Measurements from ENCODE around the gene PLA2G2D.

The PLA2G2D gene

DNA sequence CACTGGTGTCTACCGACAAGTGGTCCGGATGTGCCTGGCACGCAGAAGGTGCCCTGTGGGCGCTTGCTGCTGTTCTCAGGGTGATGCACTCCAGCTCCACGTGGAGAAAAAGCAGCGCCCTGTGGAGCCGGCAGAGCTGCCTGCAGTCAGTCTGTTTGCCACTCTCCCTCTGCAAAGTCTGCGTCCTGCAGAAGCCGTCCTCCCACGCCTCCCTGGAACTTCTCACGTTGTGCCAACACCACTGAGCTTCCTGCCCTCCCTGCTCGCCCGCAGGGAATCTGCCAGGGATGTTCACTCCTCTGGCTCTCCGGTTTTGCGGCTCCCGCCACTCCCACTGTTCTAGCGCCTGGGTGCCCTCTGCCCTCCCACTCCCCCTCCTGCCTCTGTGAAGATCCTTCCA, 46.7 kb upstream of the PLA2G2D start:
- H3K79me2 ChIP-seq (ENCODE audit: control insufficient read depth, low read length): no peaks in the 10 kb centered on the region
- H3K36me3 ChIP-seq (ENCODE audit: control insufficient read depth, low read length): no peaks in the 10 kb centered on the region
- no peaks in the 10 kb centered on the region for H3K27me3 ChIP-seq (ENCODE audit: control insufficient read depth, low read length)
- no peaks in the 10 kb centered on the region for H3F3A ChIP-seq (ENCODE audit: control insufficient read depth, insufficient read depth)
- TF ChIP-seq, protein P1, sequence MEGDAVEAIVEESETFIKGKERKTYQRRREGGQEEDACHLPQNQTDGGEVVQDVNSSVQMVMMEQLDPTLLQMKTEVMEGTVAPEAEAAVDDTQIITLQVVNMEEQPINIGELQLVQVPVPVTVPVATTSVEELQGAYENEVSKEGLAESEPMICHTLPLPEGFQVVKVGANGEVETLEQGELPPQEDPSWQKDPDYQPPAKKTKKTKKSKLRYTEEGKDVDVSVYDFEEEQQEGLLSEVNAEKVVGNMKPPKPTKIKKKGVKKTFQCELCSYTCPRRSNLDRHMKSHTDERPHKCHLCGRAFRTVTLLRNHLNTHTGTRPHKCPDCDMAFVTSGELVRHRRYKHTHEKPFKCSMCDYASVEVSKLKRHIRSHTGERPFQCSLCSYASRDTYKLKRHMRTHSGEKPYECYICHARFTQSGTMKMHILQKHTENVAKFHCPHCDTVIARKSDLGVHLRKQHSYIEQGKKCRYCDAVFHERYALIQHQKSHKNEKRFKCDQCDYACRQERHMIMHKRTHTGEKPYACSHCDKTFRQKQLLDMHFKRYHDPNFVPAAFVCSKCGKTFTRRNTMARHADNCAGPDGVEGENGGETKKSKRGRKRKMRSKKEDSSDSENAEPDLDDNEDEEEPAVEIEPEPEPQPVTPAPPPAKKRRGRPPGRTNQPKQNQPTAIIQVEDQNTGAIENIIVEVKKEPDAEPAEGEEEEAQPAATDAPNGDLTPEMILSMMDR (IDR thresholded peaks at IDR 0.05; ENCODE audit: low read depth, low read length, poor library complexity, severe bottlenecking): no peak
- TF ChIP-seq EZH2phosphoT487 (IDR thresholded peaks at IDR 0.05; ENCODE audit: borderline replicate concordance, low read length): no peak
- no peaks in the 10 kb centered on the region; the same call in 1 of the 2 replicates for H3K9me3 ChIP-seq (ENCODE audit: control insufficient read depth, insufficient read depth, low read length)
- no peaks in the 10 kb centered on the region for H3K9me2 ChIP-seq (replicated peaks; ENCODE audit: control insufficient read depth, low read length)
- H3K27ac ChIP-seq (ENCODE audit: low read depth, low read length): no peak overlapping the region
- H3K4me2 ChIP-seq (ENCODE audit: low read length): no peak overlapping the region
- no peak overlapping the region for H3K4me3 ChIP-seq (ENCODE audit: low read length)
- no peaks in the 10 kb centered on the region for H4K20me1 ChIP-seq (ENCODE audit: control insufficient read depth, insufficient read depth, low read depth, low read length)
- peaks cover 5% of the 10 kb centered on the region for H3K4me1 ChIP-seq (ENCODE audit: control insufficient read depth, low read length)

DNA sequence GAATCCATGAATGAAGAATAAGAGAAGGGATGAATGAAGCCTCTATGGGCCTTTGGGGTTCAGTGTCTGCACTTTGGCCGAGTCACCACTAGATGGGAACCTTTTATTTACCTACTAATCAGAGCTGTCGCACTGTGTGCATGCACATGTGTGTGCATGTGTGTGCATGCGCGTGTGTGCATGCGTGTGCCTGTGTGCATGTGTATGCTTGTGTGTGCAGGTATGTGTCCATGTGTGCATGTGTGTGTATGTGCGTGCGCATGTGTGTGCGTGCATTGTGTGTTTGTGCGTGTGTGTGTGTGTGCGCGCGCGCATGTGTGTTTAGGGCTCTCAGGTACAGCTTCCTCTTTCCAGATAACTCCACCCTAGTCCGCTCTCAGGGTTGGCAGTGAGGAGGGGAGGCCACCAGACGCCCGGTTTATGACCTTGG, 46.2 kb upstream of the PLA2G2D start:
- no peaks in the 10 kb centered on the region; the same call in 1 of the 2 replicates for H3K4me1 ChIP-seq (ENCODE audit: control insufficient read depth, low read length)
- H3K4me2 ChIP-seq (ENCODE audit: low read length): no peak overlapping the region
- H3K9me2 ChIP-seq (replicated peaks; ENCODE audit: control insufficient read depth, low read length): no peaks in the 10 kb centered on the region
- H3K4me3 ChIP-seq (ENCODE audit: low read length): no peak overlapping the region
- TF ChIP-seq, protein P1 (IDR thresholded peaks at IDR 0.05; ENCODE audit: low read depth, low read length, poor library complexity, severe bottlenecking): peak; percentile 73
- TF ChIP-seq EZH2phosphoT487 (IDR thresholded peaks at IDR 0.05; ENCODE audit: borderline replicate concordance, low read length): no peak
- peaks cover 4% of the 10 kb centered on the region for H3K9me3 ChIP-seq (ENCODE audit: control insufficient read depth, insufficient read depth, low read length)
- H3K36me3 ChIP-seq (ENCODE audit: control insufficient read depth, low read length): no peaks in the 10 kb centered on the region
- no peaks in the 10 kb centered on the region for H3F3A ChIP-seq (ENCODE audit: control insufficient read depth, insufficient read depth)
- H3K27me3 ChIP-seq (ENCODE audit: control insufficient read depth, low read length): no peaks in the 10 kb centered on the region
- H4K20me1 ChIP-seq (ENCODE audit: control insufficient read depth, insufficient read depth, low read depth, low read length): no peaks in the 10 kb centered on the region
- no peaks in the 10 kb centered on the region for H3K79me2 ChIP-seq (ENCODE audit: control insufficient read depth, low read length)
- H3K27ac ChIP-seq (ENCODE audit: low read depth, low read length): no peak overlapping the region

DNA sequence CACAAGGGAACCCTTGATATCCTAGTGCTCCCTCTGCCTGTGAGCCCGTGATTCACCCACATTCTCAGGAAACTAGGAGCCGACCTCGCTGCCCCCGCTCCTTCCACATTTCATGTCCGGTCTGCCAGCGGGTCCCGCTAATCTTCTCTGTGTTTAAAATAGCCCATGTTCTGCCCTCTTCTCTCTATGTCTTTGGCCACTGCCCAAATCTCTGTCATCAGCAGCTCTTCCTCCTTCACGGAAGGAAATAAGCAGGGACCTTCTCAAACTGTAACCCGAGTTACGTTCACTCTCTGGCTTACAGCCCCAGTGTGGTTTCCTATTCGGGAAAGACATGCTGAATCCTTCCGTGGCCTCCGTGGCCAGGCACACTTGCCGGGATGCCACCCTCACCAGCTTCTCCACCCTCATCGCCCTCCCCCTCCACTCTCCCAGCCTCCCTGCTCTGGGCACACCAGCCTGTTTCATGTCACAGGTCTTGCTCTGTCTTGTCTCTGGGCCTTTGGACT, 45.4 kb upstream of the PLA2G2D start:
- no peaks in the 10 kb centered on the region for H3K27me3 ChIP-seq (ENCODE audit: control insufficient read depth, low read length)
- no peak overlapping the region for H3K4me3 ChIP-seq (ENCODE audit: low read length)
- no peak overlapping the region for H3K27ac ChIP-seq (ENCODE audit: low read depth, low read length)
- no peak overlapping the region for H3K4me2 ChIP-seq (ENCODE audit: low read length)
- H3K36me3 ChIP-seq (ENCODE audit: control insufficient read depth, low read length): no peaks in the 10 kb centered on the region
- no peaks in the 10 kb centered on the region for H3K4me1 ChIP-seq (ENCODE audit: control insufficient read depth, low read length)
- H3K9me2 ChIP-seq (replicated peaks; ENCODE audit: control insufficient read depth, low read length): no peaks in the 10 kb centered on the region
- H3K9me3 ChIP-seq (ENCODE audit: control insufficient read depth, insufficient read depth, low read length): peaks cover 9% of the 10 kb centered on the region
- H3K79me2 ChIP-seq (ENCODE audit: control insufficient read depth, low read length): no peaks in the 10 kb centered on the region
- no peaks in the 10 kb centered on the region for H4K20me1 ChIP-seq (ENCODE audit: control insufficient read depth, insufficient read depth, low read depth, low read length)
- TF ChIP-seq, protein P1 (IDR thresholded peaks at IDR 0.05; ENCODE audit: low read depth, low read length, poor library complexity, severe bottlenecking): no peak
- TF ChIP-seq EZH2phosphoT487 (IDR thresholded peaks at IDR 0.05; ENCODE audit: borderline replicate concordance, low read length): no peak
- H3F3A ChIP-seq (ENCODE audit: control insufficient read depth, insufficient read depth): no peaks in the 10 kb centered on the region

Data from DOHH2 (cell line).